ENCODE results near the gene LAMP2.
"Not testable (repeated sequence)": the region's sequence is repeated elsewhere in the genome, so short reads cannot be mapped to it uniquely, and the experiment has no call there.

LAMP2 gene

DNA sequence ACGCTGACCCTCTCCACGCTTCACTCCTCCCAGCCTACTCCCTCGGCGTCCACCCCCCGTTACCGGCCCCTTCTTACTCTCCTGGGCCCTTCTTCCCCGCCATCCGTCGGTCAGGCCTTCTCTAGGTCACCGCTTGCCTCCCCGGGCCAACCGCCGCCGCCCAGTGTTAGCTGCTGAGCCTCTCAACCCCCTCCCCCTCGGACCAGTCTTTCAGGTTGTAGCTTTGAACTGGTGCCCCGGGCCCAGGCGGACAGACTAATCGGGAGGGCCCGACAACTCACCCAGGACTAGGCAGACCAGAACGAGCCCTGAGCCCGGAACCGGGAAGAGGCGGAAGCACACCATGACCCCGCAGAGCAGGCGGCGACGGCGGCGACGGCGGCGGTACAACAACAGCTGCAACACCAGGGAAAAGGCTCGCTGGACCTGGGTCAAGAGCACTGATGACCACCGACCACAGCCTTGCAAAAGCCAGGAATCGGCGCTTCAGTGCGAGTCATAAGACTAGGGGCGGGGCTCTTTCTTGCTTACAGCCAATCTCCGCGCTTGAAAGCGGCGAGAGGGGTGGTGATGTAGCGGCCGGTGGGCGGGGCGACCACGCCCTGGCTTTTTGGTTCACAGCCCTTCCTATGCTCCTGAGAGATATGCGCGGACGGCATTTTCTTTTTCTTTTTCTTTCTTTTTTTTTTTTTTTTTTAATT is at the start of gene LAMP2:
Gene LAMP2, minus strand, starts transcription at position 472 of the 701 bp plus-strand sequence. Its CDS starts 127 bp downstream, at position 345.
- peak; percentile 60 for DNase-seq

DNA sequence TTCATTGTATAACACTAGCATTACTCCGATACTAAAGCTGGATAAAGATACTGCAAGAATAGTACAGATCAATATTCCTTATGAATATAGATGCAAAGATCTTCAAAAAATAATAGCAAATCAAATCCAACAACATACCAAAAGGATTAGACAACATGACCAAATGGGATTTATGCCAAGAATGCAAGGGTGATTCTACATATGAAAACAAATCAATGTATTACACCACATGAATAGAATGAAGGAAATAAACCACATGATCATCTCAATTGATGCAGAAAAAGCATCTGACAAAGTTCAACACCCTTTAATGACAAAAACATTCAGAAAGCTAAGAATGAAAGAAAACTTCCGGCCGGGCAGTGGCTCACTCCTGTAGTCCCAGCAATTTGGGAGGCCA is 48.8 kb upstream of the LAMP2 start:
- DNase-seq: no peak

DNA sequence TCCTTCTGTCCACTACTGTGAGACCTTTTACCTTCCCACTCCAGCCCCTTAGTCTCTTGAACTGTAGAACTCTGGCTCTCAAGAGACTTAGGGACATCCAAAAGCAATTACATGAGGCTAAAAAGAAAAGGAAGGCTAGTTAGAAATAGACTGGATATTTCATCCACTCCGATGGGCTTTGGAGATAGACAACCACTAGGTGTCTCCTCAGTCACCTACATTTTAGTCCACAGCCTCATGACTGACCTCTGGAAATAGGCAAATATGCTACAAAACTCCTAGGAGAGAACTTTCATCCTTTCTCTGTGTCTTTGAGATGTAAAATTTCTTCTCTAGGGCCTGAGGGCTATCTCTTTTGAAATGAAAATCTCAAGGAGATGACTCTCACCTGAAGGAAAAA is 45.1 kb upstream of the LAMP2 start:
- DNase-seq: no peak

DNA sequence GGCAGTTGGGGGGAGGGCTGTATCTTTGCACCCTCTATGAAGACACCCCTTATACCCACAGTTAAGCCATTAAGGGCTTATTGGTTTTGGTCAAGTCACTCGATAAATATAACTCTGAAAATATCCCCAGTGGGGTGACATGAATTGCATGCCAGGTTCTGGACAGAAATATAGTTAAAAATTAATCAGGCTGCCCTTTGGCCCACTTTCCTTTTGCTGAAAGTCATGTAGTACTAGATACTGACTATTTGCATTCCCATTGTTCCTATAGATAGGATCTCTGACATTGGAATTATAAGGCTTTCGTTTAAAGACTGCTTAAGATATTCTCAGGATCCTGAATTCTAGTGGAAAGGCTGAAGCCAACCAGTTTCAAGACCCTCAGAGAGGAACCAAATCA is 43.5 kb upstream of the LAMP2 start:
- no peak for DNase-seq

DNA sequence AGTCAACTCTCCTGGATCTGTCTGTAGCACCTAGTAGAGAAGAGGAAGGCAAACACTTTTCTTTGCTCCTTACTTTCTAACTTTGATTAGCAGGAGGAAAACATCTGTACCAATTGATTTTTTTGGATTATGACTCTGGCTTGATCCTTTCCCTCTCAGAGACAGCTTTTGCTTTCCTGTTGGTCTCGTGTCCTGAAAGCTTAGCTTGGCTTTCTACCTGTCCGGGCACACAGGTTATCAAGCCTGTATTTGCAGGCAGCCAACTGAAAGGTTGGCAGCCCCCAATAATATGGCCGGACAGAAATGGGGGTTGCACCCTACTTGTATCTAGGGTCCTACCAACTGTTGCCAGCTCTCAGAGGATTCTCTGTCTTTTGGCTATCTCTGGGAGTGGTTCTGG is 43.1 kb upstream of the LAMP2 start:
- no peak for DNase-seq

DNA sequence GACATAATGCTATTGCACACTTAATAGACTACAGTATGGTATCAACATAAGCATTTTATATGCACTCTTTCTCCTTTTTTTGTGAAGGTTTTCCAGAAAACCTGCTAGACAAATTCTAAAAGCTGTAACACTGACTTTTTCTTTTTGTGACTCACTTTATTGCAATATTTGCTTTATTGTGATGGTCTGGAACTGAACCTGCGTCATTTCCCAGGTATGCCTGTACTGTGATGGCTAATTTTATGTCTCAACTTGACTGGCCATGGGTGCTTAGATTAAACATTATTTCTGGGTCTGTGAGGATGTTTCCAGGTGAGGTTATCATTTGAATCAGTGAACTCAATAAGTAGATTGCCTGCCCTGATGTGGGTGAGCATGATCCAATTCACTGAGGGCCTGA is 35.5 kb upstream of the LAMP2 start:
- DNase-seq: no peak

DNA sequence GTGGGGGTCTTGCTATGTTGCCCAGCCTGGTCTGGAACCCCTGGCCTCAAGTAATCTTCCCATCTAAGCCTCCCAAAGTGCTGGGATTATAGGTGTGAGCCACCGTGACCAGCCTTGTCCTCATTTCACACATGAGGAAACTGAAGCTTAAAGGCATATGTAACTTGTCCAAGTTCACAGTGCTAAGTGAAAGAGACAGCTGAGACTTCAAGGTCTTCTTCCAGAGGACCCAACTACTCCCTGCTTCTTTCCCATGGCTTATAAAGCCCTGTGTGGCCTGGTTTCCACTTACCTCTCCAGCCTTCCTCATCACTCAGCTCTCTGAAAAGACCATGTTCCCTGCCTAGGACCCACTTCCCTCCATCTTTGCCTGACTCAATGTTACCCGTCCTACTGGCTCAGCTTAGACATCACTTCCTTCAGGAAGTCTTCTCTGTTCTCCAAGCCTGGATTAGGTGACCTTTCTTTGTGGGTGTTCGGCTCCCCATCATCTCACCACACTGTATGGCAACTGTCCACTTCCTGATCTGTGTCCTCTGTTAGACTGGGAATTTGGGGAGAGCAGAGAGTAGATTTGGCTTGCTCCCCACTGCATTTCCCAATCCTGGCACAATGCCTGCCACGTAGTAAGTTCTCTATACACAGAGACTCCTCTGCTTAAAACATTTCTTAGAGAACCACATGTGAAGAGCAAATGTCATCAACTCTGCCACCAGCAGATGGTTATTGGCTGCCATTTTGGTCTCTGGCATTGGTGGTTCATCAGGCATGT is 30.4 kb upstream of the LAMP2 start:
- DNase-seq: no peak

DNA sequence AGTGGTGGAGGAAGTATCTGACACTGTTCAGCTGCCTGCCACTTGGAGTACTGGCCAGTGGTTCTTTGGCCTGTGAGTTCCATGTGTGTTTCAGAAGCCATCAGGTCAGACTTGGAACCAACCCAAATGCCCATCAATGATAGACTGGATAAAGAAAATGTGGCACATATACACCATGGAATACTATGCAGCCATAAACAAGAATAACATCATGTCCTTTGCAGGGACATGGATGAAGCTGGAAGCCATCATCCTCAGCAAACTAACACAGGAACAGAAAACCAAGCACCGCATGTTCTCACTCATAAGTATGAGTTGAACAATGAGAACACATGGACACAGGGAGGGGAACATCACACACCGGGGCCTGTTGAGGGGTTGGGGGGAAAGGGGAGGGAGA is 21.0 kb upstream of the LAMP2 start:
- DNase-seq: not testable (repeated sequence)

DNA sequence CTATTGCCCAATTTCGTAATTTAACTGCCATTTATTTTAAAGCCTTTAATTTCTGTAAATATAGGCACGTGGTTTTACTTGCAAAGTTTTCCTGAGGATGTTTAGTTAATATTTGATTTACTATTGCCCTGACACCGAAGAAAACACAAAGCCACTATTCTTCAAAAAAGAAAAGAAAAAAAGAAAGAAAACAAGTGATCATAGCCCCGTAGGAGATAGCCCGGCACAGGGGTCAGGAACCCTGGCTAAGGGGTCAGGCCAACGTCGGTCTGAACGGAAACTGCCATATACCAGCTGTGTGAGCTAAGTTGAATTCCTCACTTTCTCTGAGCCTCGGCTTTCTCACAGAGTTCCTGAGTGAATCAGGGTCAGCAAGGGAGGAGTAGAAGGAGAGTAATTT is 17.7 kb upstream of the LAMP2 start:
- DNase-seq: no peak

DNA sequence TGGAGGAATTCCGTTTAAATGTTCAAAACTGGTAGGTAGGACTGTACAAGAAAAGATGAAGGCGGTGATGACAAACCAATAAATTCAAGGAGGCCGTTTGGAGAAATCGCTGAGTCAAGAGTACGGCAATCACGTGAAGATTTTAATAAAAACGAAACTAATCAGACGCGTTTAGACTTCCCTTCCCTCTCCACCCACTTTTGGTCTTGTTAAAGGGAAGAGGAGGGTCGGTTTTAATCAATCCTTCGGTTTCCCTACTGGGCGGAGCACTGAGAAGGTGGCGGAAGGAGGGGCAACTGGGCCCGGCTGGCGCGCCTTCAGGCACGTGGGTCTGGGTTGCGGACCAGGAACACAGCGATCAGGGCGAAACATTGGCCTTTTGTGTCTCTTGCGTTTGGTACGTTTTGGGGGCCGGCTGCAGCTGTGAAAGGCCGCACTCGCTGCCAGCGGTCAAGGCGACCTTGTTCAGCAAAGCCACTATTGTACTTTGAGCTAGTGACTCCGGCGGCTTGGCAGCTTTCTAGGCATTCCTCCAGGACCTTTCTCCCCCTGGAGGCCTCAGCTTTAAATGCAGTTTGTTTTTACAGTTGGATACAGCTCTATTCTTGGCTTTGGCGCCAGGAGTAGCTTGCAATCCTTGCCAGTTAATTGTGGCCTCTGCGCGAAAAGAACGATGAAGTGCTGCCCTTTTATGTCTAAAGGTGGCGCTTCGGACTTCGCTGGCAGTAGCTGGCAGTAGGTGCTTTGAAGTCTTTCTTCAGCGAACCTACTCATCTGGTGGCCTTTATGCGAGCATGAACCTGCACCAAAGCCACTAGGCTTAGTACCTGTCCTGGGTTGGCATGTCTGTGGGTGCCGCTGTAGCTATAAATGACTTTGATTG is 16.8 kb upstream of the LAMP2 start:
- peak; percentile 28 for DNase-seq

DNA sequence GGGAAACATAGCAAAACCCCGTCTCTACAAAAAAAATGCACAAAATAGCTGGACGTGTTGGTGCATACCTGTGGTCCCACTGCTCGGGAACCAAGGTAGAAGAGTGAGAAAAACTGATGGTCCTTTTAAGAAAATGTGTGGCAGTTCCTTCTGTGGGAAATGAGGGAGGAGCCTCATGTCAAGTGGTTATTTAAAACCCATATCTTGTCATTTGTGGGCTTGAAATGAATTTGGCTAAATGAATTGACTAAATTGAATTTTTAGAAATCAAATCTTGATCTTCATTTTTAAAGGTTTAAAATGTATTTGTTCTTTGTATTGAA is 16.2 kb upstream of the LAMP2 start:
- DNase-seq: no peak

DNA sequence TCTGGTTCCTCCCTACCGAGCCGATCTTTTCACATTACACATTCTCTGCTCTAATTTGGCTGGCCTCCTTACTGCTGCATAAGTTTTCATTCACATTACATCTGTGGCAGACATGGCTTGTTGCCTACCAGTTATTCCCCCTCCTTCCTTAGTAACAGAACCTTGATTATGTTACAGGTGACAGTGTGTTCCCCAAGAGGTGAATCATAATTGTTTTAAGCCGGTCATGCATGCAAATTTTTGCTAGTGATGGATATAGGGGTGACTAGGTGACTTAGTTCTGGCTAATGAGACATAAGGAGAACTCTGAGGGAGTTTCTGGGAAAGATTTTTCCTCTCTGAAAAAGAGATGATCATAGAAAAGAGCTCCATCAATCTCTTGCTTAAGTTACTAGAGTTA is 8.4 kb upstream of the LAMP2 start:
- DNase-seq: no peak

DNA sequence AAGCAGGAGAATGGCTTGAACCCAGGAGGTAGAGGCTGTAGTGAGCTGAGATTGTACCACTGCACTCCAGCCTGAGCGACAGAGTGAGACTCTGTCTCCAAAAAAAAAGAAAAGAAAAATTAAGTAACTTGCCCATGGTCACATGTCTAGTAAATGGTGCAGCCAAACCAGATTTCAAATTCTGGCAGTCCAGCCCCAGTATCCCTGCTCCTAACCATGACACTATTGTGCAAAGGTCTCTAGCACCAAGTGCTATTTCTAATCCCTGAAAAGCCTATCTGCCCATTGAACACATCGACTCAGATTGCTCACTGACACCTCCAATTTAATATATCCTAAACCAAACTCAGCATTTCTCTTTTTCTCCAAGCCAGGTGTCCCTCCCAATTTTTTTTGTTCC is 7.6 kb upstream of the LAMP2 start:
- no peak for DNase-seq

DNA sequence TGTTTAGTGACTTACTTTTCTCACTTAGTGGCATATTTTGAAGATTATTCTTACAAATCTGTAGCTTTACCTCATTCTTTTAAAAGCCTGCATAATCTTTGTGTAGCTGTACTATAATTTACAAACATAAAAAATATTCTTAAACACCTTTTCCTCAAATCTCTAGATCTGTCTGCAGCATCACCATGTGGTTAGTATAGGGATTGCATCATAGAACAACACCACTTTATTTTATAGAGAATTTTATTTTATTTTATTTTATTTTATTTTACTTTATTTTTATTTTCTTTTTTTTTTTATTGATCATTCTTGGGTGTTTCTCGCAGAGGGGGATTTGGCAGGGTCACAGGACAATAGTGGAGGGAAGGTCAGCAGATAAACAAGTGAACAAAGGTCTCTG is 6.4 kb upstream of the LAMP2 start:
- DNase-seq: not testable (repeated sequence)

DNA sequence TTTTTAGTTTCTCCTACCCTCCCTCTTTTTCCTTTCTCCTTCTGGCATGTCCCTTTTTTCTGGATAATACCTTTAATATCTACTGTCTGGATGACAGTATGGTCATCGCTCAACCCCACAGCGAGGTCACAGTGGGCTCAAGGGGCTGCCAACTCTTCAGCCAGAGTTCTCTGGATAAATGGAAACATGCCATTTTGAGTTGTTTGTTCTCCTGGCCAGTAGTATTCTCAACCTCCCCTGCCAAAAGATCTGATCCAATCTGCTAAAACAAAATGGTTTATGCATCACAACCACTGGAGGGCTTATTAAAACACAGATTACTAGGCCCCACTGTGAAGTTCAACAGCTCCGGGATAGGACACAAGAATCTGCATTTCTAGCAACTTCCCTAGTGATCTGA is 5.0 kb upstream of the LAMP2 start:
- no peak for DNase-seq

DNA sequence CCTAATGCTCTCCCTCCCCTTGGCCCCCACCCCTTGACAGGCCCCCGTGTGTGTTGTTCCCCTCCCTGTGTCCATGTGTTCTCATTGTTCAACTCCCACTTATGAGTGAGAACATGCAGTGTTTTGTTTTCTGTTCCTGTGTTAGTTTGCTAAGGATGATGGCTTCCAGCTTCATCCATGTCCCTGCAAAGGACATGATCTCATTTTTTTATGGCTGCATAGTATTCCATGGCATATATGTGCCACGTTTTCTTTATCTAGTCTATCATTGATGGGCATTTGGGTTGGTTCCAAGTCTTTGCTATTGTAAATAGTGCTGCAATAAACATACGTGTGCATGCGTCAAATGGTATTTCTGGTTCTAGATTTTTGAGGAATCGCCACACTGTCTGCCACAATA is 561 bp upstream of the LAMP2 start:
- DNase-seq: not testable (repeated sequence)

DNA sequence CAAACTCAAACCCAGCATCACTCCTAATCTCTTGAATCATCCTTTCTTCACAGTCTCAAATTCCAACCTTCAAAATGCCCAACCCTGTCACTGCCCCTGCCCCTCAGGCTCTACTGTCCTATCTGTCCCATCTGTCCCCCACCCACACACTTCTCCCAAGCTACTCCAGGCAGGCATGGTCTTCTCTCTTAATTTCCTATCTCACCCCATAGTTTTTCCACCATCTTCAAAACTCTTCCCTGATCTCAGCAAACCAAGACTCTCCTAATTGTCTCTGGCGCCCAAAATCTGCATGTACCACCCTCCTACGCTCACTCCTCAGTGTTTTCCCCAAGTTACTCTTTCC is 644 bp downstream of the LAMP2 start:
- DNase-seq: no peak

DNA sequence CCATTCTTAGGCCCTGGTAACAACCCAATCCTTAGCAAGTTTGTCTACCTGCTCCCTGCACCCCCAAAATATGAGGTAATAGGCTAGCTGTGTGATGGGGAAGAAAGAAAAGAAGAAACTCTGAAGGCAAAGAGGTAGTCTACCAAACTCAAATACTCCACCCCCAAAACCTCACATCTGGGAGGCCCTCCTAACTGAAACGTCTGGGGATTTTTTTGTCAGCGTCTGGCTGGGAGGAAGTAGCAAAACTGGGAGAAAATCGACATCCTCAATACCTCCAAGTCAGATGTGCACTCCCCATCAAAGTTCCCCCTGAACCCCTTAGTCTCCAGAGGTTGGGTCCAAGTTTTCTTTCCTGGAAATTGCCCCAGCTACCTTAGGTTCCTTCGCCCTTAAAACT is 1.0 kb downstream of the LAMP2 start:
- DNase-seq: no peak

DNA sequence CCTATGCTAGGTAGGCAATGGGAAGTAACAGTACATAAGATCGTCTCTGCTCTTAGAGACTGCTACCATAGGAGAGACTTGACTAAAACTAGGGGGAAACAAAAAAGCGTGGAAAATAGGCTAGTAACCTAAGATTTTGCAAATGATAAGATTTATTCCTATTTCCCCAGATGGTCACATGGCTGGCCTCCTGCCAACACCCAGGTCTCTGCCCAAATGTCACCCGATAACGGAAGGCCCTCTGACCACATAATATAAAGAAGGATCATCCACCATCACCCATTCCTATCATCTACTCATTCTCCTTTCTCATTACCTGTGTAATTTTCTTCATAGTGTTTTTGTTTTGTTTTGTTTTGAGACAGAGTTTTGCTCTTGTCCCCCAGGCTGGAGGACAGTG is 4.7 kb downstream of the LAMP2 start:
- DNase-seq: no peak

DNA sequence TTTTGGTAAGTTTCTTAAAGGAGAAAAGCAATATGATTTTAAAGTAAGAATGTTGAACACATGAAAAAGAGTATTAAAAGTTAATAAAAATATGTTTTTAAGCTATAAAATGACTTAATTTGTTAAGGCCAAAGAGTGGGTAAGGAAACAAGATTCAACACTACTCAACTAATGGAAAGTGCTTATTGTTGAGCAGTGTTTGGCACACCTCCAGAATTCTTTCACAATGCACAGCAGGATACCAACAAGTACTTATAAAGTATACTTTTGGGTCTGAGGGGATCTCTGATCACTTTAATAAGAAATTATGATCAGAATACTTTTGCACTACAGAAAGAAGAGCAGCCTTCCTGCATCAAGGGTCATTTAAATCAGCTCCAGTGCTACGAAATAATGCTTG is 5.9 kb downstream of the LAMP2 start:
- DNase-seq: no peak

DNA sequence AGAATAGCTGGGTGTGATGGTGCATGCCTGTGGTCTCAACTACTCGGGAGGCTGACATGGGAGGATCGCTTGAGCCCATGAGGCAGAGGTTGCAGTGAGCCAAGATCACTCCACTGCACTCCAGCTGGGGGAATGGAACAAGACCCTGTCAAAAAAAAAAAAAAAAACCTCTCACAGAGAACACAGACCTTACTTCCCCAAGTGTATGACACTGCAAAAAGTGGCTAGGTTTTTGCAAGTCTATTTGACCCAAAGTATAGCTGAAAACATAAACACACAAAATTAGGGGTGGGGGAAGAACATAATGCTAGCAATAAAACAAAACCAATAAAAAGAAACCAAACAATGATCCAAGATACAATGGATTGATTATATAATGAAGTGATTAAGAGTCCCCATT is 6.7 kb downstream of the LAMP2 start:
- DNase-seq: no peak

DNA sequence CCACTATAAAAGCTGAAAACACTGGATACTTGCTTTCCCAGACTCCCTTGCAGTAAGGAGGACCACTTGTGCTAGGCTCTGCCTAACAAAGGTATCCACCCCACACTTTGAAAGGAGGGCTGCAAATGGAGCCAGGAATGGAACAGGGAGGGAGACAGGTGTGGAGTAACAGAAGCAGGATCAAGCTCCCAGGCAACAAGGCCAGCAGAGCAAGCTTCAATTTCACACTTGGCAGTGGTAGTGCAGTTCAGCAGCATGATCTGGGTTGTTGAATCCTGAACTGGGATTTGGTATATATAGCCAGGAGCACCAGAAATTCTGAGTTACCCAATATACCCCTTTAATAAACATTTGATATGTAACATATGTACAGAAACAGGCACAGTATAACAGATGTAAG is 9.8 kb downstream of the LAMP2 start:
- no peak for DNase-seq

DNA sequence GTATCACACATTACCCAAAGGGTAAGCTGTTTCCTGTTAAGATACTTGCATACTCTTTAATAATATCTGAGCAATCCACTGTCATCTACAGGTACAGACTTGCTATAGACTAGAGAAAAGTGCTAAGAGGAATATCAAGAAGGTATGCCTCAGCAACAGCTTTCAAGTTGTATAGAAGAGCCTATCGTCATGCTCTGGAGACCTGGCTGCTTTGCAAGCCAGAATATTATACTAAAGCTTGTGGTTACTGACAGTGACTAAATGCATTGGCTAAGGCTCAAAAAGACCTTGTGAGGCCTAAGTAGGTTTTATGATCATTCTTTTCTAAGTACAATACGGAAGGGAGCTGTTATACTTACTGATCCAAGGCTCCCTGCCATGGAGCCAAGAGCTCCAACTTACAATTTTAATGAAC is 11.3 kb downstream of the LAMP2 start:
- DNase-seq: no peak

DNA sequence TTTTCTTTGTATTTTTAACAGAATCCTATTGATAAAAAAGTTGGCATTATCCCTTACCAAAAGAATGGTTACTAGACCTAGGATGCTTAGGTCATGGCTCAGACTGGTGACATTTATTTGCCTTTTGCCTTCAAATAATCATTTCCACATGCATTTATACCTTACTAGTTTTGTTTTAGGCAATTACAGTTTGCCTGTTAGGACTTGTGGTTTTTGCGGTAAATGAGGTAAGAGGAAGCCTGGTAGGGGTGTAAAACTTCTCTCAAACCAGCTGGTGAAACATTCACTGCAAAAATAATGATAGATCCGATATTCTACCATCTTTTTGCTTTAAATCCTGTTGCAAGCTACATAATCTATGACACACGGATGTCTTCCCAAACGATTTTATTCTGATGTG is 12.1 kb downstream of the LAMP2 start:
- DNase-seq: no peak

Measured in T1000 (cell line).